ENCODE results near the gene SNX15.

Gene SNX15

GRCh38 chr11:65086809-65087208, 59.6 kb downstream of the SNX15 start:
- H3K9ac ChIP-seq (ENCODE audit: low read depth, low read length, poor library complexity, severe bottlenecking): no peak overlapping the region
- H3K4me3 ChIP-seq (ENCODE audit: low read length, poor library complexity, severe bottlenecking): no peak overlapping the region
- peaks cover 3% of the 10 kb centered on the region; the same call in 1 of the 2 replicates for H3K36me3 ChIP-seq (ENCODE audit: insufficient read depth, low read length)
- TF ChIP-seq, protein P1, sequence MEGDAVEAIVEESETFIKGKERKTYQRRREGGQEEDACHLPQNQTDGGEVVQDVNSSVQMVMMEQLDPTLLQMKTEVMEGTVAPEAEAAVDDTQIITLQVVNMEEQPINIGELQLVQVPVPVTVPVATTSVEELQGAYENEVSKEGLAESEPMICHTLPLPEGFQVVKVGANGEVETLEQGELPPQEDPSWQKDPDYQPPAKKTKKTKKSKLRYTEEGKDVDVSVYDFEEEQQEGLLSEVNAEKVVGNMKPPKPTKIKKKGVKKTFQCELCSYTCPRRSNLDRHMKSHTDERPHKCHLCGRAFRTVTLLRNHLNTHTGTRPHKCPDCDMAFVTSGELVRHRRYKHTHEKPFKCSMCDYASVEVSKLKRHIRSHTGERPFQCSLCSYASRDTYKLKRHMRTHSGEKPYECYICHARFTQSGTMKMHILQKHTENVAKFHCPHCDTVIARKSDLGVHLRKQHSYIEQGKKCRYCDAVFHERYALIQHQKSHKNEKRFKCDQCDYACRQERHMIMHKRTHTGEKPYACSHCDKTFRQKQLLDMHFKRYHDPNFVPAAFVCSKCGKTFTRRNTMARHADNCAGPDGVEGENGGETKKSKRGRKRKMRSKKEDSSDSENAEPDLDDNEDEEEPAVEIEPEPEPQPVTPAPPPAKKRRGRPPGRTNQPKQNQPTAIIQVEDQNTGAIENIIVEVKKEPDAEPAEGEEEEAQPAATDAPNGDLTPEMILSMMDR (conservative IDR thresholded peaks at IDR 0.05; ENCODE audit: low read length): no peak
- no peak for TF ChIP-seq EZH2phosphoT487 (IDR thresholded peaks at IDR 0.05; ENCODE audit: borderline replicate concordance)
- H4K20me1 ChIP-seq (ENCODE audit: insufficient read depth, low read length, poor library complexity, severe bottlenecking): peaks cover 4% of the 10 kb centered on the region
- H3K4me2 ChIP-seq (ENCODE audit: low read depth, low read length, poor library complexity, severe bottlenecking): no peak overlapping the region
- H3K79me2 ChIP-seq (ENCODE audit: insufficient read depth, low read length): peaks cover 40% of the 10 kb centered on the region
- H3K9me3 ChIP-seq (ENCODE audit: insufficient read depth, low read depth, low read length): no peaks in the 10 kb centered on the region
- H2AFZ ChIP-seq (ENCODE audit: low read length): no peak overlapping the region
- H3F3A ChIP-seq (ENCODE audit: low read depth): no peaks in the 10 kb centered on the region
- H3K4me1 ChIP-seq (ENCODE audit: insufficient read depth, low read length, poor library complexity, severe bottlenecking): peaks cover 24% of the 10 kb centered on the region
- H3K9me2 ChIP-seq (replicated peaks; ENCODE audit: low read depth, low read length): no peaks in the 10 kb centered on the region
- no peaks in the 10 kb centered on the region for H3K27me3 ChIP-seq (ENCODE audit: insufficient read depth, low read length, poor library complexity, severe bottlenecking)

DNA sequence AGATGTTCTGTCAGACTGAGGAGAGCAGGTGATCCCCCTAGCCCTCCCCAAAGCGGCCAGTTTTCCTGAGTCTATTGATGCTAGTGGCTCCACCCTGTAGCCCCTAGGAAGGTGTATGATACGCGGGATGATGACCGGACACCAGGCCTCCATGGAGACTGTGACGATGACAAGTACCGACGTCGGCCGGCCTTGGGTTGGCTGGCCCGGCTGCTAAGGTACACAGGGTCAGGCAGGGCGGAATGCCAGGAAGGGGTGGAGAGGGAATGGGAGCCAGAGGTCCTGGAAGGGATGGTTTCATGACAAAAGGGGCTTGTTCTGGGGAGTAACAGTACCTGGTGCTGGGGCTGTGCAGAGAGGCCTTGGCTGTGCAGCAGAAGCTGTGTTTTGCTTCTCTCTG, 60.0 kb downstream of the SNX15 start:
- Histone ChIP-seq H3K36me3 (ENCODE audit: insufficient read depth, low read length) (peaks cover 3% of the 10 kb centered on the region; the same call in 1 of the 2 replicates), H3K9me3 (ENCODE audit: insufficient read depth, low read depth, low read length) (no peaks in the 10 kb centered on the region), H3K27me3 (ENCODE audit: insufficient read depth, low read length, poor library complexity, severe bottlenecking) (no peaks in the 10 kb centered on the region), H4K20me1 (ENCODE audit: insufficient read depth, low read length, poor library complexity, severe bottlenecking) (peaks cover under 1% of the 10 kb centered on the region), H3K4me3 (ENCODE audit: low read length, poor library complexity, severe bottlenecking) (no peak overlapping the region), H3K4me2 (ENCODE audit: low read depth, low read length, poor library complexity, severe bottlenecking) (no peak overlapping the region), H3F3A (ENCODE audit: low read depth) (no peaks in the 10 kb centered on the region), H3K9ac (ENCODE audit: low read depth, low read length, poor library complexity, severe bottlenecking) (no peak overlapping the region), H2AFZ (ENCODE audit: low read length) (no peak overlapping the region), H3K4me1 (ENCODE audit: insufficient read depth, low read length, poor library complexity, severe bottlenecking) (peaks cover 20% of the 10 kb centered on the region), H3K79me2 (ENCODE audit: insufficient read depth, low read length) (peaks cover 36% of the 10 kb centered on the region), H3K9me2 (replicated peaks; ENCODE audit: low read depth, low read length) (no peaks in the 10 kb centered on the region)
- TF ChIP-seq EZH2phosphoT487 (IDR thresholded peaks at IDR 0.05; ENCODE audit: borderline replicate concordance): no peak
- TF ChIP-seq, protein P1 (conservative IDR thresholded peaks at IDR 0.05; ENCODE audit: low read length): no peak

GRCh38 chr11:65087827-65088226, 60.6 kb downstream of the SNX15 start:
- no peak overlapping the region for H3K9ac ChIP-seq (ENCODE audit: low read depth, low read length, poor library complexity, severe bottlenecking)
- H3K9me2 ChIP-seq (replicated peaks; ENCODE audit: low read depth, low read length): no peaks in the 10 kb centered on the region
- H3K27me3 ChIP-seq (ENCODE audit: insufficient read depth, low read length, poor library complexity, severe bottlenecking): no peaks in the 10 kb centered on the region
- H2AFZ ChIP-seq (ENCODE audit: low read length): no peak overlapping the region
- TF ChIP-seq EZH2phosphoT487 (IDR thresholded peaks at IDR 0.05; ENCODE audit: borderline replicate concordance): no peak
- TF ChIP-seq, protein P1 (conservative IDR thresholded peaks at IDR 0.05; ENCODE audit: low read length): no peak
- H3K36me3 ChIP-seq (ENCODE audit: insufficient read depth, low read length): peaks cover 3% of the 10 kb centered on the region; the same call in 1 of the 2 replicates
- H3K9me3 ChIP-seq (ENCODE audit: insufficient read depth, low read depth, low read length): no peaks in the 10 kb centered on the region
- peaks cover 30% of the 10 kb centered on the region for H3K79me2 ChIP-seq (ENCODE audit: insufficient read depth, low read length)
- no peaks in the 10 kb centered on the region for H4K20me1 ChIP-seq (ENCODE audit: insufficient read depth, low read length, poor library complexity, severe bottlenecking)
- H3K4me2 ChIP-seq (ENCODE audit: low read depth, low read length, poor library complexity, severe bottlenecking): no peak overlapping the region
- no peaks in the 10 kb centered on the region for H3F3A ChIP-seq (ENCODE audit: low read depth)
- H3K4me3 ChIP-seq (ENCODE audit: low read length, poor library complexity, severe bottlenecking): no peak overlapping the region
- peaks cover 15% of the 10 kb centered on the region for H3K4me1 ChIP-seq (ENCODE audit: insufficient read depth, low read length, poor library complexity, severe bottlenecking)

Measured in Loucy (cell line).